ENCODE measurements around the gene SEMA6C.

DNA sequence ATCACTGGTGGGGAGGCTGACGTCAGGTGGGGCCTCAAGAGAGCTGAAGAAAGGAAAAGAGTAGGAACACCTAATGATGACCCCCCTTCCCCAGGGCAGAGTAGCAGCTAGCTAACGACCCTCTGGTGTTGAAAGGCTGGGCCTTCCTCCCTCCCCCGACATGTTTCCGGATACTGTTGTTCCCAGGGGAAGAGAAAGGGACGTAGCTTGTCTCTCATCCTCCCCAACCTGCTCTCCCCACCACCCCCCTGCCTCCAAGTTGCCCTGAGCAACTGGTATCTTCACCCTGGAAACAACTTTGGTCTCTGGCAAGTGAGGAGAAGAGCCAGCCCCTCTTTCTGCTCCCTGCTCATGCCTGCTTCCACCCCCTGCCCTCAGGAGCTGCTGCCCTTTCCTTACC is 2.4 kb downstream of the SEMA6C start:
- TF ChIP-seq, protein P1, sequence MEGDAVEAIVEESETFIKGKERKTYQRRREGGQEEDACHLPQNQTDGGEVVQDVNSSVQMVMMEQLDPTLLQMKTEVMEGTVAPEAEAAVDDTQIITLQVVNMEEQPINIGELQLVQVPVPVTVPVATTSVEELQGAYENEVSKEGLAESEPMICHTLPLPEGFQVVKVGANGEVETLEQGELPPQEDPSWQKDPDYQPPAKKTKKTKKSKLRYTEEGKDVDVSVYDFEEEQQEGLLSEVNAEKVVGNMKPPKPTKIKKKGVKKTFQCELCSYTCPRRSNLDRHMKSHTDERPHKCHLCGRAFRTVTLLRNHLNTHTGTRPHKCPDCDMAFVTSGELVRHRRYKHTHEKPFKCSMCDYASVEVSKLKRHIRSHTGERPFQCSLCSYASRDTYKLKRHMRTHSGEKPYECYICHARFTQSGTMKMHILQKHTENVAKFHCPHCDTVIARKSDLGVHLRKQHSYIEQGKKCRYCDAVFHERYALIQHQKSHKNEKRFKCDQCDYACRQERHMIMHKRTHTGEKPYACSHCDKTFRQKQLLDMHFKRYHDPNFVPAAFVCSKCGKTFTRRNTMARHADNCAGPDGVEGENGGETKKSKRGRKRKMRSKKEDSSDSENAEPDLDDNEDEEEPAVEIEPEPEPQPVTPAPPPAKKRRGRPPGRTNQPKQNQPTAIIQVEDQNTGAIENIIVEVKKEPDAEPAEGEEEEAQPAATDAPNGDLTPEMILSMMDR (conservative IDR thresholded peaks at IDR 0.05; ENCODE audit: low read length) = no peak
- no peak for TF ChIP-seq EZH2phosphoT487 (IDR thresholded peaks at IDR 0.05; ENCODE audit: borderline replicate concordance)

Data from Loucy (cell line).